Measurements from ENCODE around the gene CD52.
A peak's percentile ranks its signal among the peaks of the same experiment; 100 is the strongest.
"Not testable (repeated sequence)": the region's sequence is repeated elsewhere in the genome, so short reads cannot be mapped to it uniquely, and the experiment has no call there.

CD52 gene

GRCh38 chr1:26302733-26303405 is 14.9 kb upstream of the CD52 start:
- no peak for DNase-seq

DNA sequence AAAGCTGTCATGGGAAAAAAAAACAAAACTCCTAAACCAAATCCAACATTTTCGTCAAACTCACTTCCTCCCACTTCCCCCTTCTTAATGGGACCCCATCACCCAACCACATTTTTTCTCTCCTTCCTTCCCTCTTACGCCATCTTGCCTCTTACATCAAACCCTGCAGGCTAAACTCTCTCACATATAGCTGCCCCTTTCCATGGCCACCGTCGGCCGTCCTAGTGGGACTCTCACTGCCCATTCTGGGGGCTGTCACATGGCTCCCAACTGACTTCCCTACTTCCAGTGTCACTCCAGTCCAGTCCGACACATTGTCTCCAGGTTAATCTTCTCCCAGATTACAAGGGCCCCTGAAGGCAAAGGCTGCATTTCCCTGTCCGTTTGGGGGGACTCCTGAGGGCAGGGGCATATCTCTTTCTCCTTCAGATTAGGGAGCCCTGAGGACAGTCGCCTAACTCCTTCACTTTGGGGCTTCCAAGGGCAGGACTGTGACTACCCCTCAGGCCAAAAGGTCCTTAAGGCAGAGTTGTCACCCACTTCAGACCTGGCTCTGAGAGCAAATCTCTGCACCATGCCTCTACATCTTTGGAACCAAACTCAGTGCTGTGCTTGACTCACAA is 12.0 kb upstream of the CD52 start:
- DNase-seq = no peak

- peak; percentile 94 for DNase-seq
Measured at GRCh38 chr1:26306290-26307229, 11.2 kb upstream of the CD52 start, which contains the start of gene UBXN11. Gene UBXN11, minus strand, starts transcription at chr1:26306636. Its CDS starts 3,753 bp downstream, at chr1:26302883.

GRCh38 chr1:26307363-26307781 is 10.4 kb upstream of the CD52 start:
- no peak for DNase-seq

DNA sequence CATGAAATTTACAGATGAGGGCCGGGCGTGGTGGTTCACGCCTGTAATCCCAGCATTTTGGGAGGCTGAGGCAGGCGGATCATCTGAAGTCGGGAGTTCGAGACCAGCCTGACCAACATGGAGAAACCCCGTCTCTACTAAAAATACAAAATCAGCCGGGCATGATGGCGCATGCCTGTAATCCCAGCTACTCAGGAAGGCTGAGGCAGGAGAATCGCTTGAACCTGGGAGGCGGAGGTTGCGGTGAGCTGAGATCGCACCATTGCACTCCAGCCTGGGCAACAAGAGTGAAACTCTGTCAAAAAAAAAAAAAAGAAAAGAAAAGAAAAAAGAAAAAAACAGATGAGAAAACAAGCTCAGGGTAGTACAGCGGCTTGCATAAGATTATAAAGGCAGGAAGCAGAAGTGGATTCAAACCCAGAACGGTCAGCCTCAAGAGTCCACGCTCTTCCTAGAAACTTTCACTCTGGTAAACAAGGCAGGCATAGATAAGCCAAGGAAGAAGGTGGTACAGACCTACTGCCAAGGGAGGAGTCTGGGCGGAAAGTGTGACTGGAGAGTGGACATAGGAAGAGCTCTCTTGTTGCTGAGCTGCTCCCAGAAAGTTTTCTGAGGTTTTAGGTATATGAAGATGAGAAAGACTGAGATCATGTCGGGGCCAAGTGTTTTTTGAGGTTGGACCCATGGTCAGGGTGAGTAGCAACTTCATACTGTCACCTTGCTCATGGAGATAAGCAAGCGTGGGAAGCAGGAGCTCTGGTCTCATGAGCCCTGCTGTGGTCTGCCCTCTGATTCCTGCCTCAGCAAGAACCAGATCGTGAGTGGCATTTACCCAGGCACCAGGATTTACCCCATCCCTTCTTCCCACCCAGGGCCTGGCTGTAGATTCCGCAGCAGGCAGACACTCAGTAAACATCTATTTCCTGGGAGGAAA is 9.5 kb upstream of the CD52 start:
- not testable (repeated sequence) for DNase-seq

- no peak for DNase-seq
Measured at GRCh38 chr1:26314501-26314900, 3.3 kb upstream of the CD52 start.

GRCh38 chr1:26315874-26316850 is 1.6 kb upstream of the CD52 start:
- DNase-seq = no peak

DNA sequence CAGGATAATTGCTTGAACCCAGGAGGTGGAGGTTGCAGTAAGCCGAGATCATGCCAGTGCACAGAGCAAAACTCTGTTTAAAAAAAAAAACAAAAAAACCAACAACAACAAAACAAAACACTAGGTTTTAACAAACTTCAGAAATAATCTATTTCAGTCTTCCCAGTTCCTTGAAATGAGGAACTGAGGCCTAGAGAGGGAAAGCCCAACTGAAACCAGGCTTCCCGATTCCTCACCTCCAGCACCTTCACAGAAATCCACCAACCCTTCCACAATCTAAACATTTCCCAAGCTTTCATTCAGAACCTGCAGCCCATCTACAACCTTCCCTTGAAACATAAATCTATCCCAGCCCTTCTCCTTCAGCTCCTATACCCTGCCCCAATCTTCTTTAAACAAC is 612 bp upstream of the CD52 start:
- no peak for DNase-seq

DNA sequence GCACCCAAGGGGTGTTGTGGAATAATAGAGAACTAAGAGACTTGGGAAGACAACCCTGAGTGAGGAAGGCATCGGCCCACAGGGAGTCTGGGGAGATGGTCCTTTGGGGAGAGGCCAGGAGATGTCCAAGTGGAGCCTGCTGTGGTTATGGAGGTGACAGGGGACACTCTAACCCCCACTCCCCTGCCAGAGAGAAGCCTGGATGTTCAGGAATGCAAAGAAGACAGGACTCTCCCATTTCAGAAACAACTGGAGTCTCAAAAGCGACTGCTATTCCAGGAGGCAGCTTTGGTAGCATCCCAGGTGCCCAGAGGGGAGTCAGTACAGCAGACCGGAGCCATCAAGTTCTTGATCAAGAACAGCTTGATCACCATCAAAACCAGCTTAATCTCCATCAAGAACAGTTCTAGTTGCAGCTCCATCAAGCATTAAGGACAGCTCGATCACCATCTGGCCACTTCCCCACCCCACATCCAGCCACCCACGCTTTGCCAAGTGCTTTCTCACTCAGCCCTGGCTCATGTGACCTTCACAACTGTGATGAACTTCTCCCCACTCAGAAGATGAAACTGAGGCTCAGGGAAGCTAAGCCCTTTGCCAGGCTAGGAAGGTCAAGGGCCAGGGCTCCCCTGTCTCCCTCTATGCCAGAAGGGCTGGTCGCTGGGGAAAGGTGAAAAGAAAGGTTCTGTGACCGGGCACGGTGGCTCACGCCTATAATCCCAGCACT is 743 bp downstream of the CD52 start:
- no peak for DNase-seq

DNA sequence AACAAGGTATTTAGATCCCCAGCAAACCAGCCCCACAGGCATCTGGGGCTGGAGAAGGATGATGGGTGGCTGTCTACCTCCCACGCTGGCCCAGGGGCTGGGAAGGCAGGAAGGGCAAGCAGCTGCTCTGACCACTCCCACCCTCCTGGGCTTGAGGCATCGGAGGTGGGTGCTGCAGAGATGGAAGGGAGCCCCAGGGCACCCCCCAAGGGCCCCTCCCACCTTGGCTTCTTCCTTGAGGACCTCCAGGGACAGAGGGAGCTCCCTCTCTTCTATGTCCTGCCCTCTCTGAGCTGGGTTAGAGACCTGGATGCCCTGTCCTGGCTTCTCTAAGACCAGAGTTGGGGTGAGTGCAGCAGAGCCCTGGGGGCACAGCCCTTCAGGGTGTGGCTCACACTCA is 3.1 kb downstream of the CD52 start:
- no peak for DNase-seq

DNA sequence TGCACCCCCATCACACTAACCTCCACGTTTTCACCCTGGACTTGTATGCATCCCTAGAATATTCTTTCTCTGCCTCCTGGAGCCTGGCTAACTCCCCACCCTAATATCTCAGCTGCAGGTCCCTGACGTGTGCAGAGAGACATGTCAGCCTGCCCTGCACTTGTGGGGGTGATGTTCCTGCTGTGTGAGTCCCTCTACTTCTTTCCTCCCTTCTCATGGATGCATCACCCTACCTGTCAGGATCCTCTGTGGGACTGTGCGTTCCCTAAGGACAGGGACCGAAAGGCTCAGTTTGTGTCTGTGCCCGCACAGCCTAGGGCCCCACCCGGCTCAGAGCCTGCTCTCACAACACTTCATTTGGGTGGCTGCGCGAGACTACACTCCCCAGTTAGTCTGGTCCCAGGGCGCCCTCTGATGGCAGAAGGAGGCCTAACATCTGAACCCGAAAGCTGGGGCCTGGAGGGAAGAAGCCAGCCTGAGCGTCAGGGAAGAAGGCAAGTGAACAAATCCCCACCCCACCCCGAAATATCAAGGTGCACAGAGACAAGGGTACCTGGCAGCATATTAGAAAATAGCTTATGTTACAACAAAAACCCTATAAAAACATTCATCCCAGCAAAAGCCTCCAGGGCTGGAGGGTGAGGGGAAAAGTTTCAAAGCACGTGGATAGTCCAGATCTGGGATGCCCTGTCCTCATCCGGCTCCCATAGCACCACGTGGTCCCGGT is 3.7 kb downstream of the CD52 start:
- DNase-seq = peak; percentile 76

DNA sequence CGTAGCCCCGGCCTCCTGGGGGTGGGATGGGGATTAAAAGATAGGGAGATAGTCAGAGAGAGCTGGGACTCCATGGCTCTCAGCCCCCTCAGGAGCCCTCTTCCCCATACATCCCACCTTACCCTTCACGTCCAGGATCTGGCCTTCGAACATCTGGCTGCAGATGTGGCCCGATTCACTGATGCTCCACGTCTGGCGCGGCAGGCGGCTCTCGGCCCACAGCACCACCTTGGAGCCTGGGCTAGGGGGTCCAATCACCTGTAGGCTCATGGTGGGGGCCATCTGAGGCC is 4.2 kb downstream of the CD52 start:
- no peak for DNase-seq

- DNase-seq = no peak
Measured at GRCh38 chr1:26323382-26323781, 5.6 kb downstream of the CD52 start.

DNA sequence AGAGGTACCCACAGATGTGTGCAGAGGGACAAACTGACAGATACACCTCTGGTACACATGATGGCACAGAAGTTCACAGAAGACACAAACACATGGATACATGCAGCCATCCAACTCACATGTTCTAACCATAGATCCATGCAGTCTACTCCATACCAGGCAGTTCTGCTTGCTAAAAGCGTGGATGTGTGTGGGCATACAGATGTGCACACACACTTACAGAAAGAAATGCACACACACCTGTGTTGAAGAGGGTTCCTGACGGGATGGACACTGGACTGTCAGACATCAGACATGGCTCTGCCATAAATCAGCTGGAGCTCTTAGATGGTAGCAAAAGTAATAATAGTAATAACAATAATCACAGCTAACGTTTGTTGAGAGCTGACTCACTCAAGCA is 6.8 kb downstream of the CD52 start:
- no peak for DNase-seq

DNA sequence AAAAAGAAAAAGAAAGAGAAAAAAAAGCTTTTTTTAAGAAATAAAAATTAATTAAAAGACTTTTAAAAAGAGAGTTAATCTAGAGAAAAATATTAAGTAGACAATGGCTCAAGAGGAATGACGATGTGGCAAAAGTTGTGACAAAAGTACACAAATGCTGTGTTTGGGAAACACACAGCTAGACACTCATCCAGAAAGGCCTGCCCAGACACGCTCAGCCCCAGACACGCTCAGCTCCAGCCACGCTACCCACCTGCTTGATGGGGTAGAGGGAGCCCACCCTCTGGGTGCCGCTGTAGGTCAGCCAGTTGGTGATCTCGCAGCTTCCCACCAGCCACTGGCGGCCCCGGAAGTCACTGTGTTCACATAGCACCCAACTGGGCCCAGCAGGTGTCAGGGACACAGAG is 10.2 kb downstream of the CD52 start:
- no peak for DNase-seq

GRCh38 chr1:26328597-26328996 is 10.8 kb downstream of the CD52 start:
- no peak for DNase-seq

DNA sequence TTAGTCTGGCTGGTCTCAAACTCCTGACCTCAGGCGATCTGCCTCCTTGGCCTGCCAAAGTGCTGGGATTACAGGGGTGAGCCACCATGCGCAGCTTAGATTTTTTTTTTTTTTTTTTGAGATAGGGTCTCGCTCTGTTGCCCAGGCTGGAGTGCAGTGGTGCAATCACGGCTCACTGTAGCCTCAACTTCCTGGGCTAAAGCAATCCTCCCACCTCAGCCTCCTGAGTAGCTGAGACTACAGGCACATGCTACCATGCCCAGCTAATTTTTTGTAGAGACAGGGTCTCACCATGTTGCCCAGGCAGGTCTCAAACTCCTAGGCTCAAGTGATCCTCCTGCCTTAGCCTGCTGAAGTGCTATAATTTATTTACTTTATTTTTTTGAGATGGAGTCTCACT is 11.6 kb downstream of the CD52 start:
- not testable (repeated sequence) for DNase-seq

GRCh38 chr1:26330276-26330675 is 12.5 kb downstream of the CD52 start:
- no peak for DNase-seq

DNA sequence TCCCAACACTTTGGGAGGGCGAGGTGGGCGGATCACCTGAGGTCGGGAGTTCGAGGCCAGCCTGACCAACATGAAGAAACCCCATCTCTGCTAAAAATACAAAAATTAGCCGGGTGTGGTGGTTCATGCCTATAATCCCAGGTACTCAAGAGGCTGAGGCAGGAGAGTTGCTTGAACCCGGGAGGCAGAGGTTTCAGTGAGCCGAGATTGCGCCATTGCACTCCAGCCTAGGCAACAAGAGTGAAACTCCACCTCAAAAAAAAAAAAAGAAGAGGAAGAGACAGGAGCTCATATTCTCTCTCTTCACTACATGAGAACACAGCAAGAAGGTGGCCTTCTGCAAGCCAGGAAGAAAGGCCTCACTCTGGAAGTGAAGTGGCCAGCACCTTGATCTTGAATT is 15.6 kb downstream of the CD52 start:
- not testable (repeated sequence) for DNase-seq
